ENCODE measurements around the gene TECPR1. TPM values are rescaled to one million over a fixed set of nuclear protein-coding genes. Genes with fewer than 3 reads are reported as not detected.

The TECPR1 gene
- total RNA-seq, 6 experiments from 2014 or later = 25.6 to 35.6 (median 29.3) TPM

- no peak overlapping the region for H3K4me3 Mint-ChIP-seq
- no peak overlapping the region for H3K27ac Mint-ChIP-seq
- TF ChIP-seq, protein P1, sequence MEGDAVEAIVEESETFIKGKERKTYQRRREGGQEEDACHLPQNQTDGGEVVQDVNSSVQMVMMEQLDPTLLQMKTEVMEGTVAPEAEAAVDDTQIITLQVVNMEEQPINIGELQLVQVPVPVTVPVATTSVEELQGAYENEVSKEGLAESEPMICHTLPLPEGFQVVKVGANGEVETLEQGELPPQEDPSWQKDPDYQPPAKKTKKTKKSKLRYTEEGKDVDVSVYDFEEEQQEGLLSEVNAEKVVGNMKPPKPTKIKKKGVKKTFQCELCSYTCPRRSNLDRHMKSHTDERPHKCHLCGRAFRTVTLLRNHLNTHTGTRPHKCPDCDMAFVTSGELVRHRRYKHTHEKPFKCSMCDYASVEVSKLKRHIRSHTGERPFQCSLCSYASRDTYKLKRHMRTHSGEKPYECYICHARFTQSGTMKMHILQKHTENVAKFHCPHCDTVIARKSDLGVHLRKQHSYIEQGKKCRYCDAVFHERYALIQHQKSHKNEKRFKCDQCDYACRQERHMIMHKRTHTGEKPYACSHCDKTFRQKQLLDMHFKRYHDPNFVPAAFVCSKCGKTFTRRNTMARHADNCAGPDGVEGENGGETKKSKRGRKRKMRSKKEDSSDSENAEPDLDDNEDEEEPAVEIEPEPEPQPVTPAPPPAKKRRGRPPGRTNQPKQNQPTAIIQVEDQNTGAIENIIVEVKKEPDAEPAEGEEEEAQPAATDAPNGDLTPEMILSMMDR (IDR thresholded peaks at IDR 0.05) = no peak
- DNase-seq = no peak
- no peaks in the 10 kb centered on the region; the same call in none of the 2 replicates for H3K27me3 Mint-ChIP-seq (ENCODE audit: insufficient read depth)
- no peaks in the 10 kb centered on the region for H3K36me3 Mint-ChIP-seq (ENCODE audit: low read depth)
- no peaks in the 10 kb centered on the region for H3K9me3 Mint-ChIP-seq
- peaks cover 27% of the 10 kb centered on the region for H3K4me1 Mint-ChIP-seq (ENCODE audit: low read depth)
These were observed 85.4 kb downstream of the TECPR1 start for GRCh38 chr7:98166668-98166970.

GRCh38 chr7:98165827-98166667, 86.0 kb downstream of the TECPR1 start:
- Mint-ChIP-seq H3K27ac (peak overlapping the region; percentile 69), H3K4me3 (no peak overlapping the region), H3K4me1 (ENCODE audit: low read depth) (peaks cover 27% of the 10 kb centered on the region), H3K27me3 (ENCODE audit: insufficient read depth) (no peaks in the 10 kb centered on the region; the same call in 1 of the 2 replicates), H3K36me3 (ENCODE audit: low read depth) (no peaks in the 10 kb centered on the region), H3K9me3 (no peaks in the 10 kb centered on the region)
- TF ChIP-seq, protein P1 (IDR thresholded peaks at IDR 0.05) = peak; percentile 79
- DNase-seq = no peak

Other genes starting within 250 kb of the TECPR1 start
- gene LMTK2, start 145.4 kb downstream of the TECPR1 start, total RNA-seq (2021; fragmentation: NEBNext Ultra II Directional; extraction: Animal tissue kit (Norgen Biotek cat#: 25700)) = 10 to 100 TPM in 3 of 6 experiments, 1 to 10 TPM in 3; 9.2 to 13.5 (median 10.0) TPM
- under 1 TPM in 1 of 6 experiments, not detected in 5; 0.33 TPM for gene BHLHA15, start 40.8 kb downstream of the TECPR1 start, total RNA-seq (2021; fragmentation: NEBNext Ultra II Directional; extraction: Animal tissue kit (Norgen Biotek cat#: 25700))
- gene BRI3, start 29.5 kb upstream of the TECPR1 start, total RNA-seq (2021; fragmentation: NEBNext Ultra II Directional; extraction: Animal tissue kit (Norgen Biotek cat#: 25700)) = 100 to 1,000 TPM; 288 to 304 (median 295) TPM
- 10 to 100 TPM; 12.9 to 17.5 (median 14.2) TPM for gene BAIAP2L1, start 148.9 kb upstream of the TECPR1 start, total RNA-seq (2021; fragmentation: NEBNext Ultra II Directional; extraction: Animal tissue kit (Norgen Biotek cat#: 25700))

Measured in HFFc6 (cell line).